ENCODE data around the gene B3GAT2.

- TF ChIP-seq CTCF (IDR thresholded peaks at IDR 0.05) (no peak), TCF7L2 (IDR thresholded peaks at IDR 0.05; ENCODE audit: low read depth, low read length) (no peak)
Measured at GRCh38 chr6:70967049-70967448, 10.2 kb upstream of the B3GAT2 start.
